Measurements from ENCODE around the gene LGR6.

Gene LGR6

GRCh38 chr1:202200669-202201068, 7.1 kb downstream of the LGR6 start:
- DNase-seq (ENCODE audit: low spot score): no peak

DNA sequence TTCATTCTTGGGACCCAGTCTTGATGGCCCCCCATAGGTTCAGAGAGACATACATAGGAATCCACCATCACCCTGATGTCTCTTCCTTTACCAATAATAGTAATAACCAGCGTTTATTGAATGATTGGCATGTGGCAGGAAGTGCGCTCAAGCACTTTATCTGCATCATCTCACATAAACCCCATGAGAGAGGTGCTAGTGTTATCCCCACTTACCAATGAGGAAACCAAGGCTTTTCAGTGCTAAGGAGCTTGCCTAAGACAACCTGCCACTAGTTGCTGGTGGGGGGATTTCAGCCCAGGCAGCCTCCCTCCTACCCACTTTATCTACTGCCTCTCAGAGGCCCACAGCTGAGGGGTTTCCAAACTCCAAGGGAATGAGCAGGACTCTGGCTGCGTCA, 7.7 kb downstream of the LGR6 start:
- DNase-seq (ENCODE audit: low spot score): no peak

GRCh38 chr1:202201971-202202370, 8.4 kb downstream of the LGR6 start:
- DNase-seq (ENCODE audit: low spot score): no peak

- DNase-seq (ENCODE audit: low spot score): no peak
These were observed 9.0 kb downstream of the LGR6 start for GRCh38 chr1:202202500-202203168.

DNA sequence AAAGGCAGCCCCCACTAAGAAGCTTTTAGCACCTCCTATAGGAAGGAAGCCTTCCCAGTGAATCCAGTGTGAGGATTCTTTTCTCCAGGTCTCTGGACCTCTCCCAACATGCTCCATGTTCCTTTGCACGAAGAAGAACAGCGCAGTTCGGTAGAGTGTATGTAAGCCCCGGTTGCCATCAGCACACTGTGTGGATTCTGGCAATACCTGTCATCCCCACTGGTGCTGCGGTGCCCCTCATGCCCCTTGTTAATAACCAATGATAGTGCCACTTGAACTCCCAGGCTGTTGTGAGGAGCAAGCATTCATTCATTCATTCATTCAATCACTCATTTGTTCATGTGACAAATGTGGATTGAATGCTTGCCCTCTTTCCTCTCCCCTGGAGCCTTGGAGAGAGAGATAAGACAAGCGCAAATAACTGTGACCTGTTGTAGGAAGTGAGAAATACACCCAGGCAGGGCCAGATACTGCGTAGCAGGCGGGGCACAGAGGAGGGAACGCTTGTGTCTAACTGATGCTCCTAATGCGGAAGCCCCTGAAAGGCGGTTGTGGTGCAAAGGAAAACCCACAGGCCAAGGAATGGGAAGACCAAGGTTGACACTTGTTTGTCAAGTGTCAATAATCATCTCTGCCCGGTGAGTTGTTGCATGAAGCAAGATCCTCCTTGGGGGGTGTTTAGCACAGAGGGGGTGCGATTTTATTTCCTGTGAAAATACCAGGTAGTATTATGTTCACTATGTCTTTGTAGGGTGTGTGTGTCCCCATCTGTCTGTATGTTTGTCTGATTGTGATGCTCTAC, 9.8 kb downstream of the LGR6 start:
- no peak for DNase-seq (ENCODE audit: low spot score)

- peak; percentile 14 for DNase-seq (ENCODE audit: low spot score)
These were observed 10.5 kb downstream of the LGR6 start for GRCh38 chr1:202204065-202204464.

GRCh38 chr1:202205523-202206190, 12.1 kb downstream of the LGR6 start:
- no peak for DNase-seq (ENCODE audit: low spot score)

- DNase-seq (ENCODE audit: low spot score): no peak
These were observed 13.7 kb downstream of the LGR6 start for GRCh38 chr1:202207292-202207691.

- no peak for DNase-seq (ENCODE audit: low spot score)
These were observed 14.8 kb downstream of the LGR6 start for GRCh38 chr1:202208351-202208857.

GRCh38 chr1:202210385-202210784, 16.8 kb downstream of the LGR6 start:
- no peak for DNase-seq (ENCODE audit: low spot score)

DNA sequence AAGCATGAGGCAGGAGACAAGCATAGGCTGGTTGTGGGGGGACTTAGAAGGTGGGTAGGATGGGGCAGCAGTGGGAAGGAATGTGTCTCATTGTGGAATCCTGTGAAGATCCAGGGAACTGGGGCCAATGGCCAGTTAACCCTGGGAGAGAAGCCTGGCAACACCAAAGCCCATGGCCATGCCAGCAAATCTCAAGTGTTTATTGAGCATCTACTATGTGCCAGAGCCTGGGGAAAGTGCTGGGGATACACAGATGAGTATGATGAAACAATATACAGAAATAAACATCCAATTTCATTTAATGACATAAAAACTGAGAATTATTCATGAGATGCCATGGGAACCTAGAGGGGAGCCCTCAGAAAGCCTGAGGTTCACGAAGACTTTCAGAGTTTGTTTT, 17.4 kb downstream of the LGR6 start:
- DNase-seq (ENCODE audit: low spot score): no peak

GRCh38 chr1:202212787-202213186, 19.2 kb downstream of the LGR6 start:
- DNase-seq (ENCODE audit: low spot score): no peak

GRCh38 chr1:202213361-202214088, 19.9 kb downstream of the LGR6 start:
- DNase-seq (ENCODE audit: low spot score): no peak

DNA sequence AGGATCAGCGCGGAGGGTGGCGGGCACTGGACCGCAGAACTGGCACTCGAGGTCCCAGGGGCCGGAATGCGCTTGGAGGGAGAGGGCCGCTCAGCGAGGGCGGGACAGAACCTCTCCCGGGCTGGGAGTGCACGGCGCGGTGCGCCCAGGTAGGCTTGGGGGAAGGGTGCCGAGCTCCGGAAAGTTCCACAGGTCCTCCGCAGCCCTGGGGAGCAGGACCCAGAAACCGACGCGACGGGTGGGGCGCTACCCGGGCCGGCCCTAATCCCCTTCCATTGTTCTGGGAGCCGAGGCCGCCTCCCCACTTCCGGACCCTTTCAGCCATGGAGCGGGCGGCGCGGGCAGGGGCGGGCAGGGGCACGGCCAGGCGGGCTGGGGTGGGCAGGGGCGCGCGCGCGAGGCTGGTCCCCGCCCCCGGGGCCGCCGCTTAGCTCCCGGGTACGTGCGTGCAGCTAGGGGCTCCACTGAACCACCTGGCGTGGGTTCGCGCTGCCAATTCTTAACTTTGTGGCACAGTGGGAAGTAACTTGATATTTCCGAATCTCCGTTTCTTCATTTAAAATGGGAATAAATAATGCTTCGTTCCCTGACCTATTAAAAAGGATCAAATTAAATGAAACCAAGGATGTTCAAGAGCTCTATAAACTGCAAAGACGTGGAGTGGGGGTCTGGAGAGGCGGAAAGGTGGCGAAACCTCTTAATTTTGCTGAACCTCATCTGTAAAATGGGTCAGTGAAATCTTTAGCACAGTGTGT, 20.7 kb downstream of the LGR6 start:
- no peak for DNase-seq (ENCODE audit: low spot score)

DNA sequence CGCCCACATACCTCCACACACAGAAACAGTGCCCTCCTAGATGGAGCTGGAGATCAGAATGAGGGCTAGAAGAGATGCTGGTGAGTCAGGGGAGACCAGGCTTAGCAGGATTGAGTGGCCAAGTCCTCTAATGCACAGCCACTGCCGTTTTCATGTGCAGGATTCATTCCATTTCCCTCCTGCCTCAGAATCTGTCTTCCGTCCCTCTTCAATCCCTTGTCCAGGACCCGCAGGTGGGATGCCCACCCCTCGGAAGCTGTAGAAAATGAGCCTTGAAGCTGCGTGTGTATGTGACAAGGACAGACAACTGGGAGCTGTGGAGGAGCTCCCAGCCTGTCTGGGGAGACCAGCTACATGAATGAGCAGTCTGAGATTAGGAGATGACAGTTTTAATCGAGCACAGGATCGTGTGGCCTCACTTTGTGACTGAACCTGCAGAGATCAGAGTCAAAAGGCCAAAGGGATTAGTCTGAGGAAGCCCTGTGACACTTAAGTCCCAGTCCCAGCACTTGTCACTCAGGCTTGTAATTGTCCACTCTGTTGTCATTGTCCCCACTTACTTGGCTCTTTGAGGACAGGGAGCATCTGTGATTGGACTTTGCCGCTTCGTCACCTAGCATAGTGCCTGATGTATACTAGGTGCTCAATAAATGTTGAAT, 22.0 kb downstream of the LGR6 start:
- no peak for DNase-seq (ENCODE audit: low spot score)

GRCh38 chr1:202216691-202217090, 23.1 kb downstream of the LGR6 start:
- DNase-seq (ENCODE audit: low spot score): no peak

DNA sequence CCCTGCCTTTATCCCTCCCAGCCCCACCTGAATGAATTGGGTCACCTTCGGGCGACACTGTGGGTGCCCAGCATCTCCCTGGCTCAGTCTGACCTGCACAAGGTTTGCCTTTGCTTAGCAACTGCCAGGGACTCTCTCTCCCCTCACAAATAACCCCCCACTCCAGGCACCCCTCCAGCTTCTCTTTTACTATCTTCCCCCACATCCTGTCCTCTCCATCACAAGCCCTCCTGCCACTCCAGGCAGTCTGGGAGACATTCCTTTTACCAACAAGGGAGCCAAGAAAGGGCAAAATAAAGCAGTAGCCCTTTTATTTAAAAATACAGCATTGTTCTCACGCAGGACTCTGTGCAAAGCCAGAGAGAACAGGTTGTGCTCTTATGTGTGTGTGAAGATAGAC, 23.9 kb downstream of the LGR6 start:
- DNase-seq (ENCODE audit: low spot score): no peak

DNA sequence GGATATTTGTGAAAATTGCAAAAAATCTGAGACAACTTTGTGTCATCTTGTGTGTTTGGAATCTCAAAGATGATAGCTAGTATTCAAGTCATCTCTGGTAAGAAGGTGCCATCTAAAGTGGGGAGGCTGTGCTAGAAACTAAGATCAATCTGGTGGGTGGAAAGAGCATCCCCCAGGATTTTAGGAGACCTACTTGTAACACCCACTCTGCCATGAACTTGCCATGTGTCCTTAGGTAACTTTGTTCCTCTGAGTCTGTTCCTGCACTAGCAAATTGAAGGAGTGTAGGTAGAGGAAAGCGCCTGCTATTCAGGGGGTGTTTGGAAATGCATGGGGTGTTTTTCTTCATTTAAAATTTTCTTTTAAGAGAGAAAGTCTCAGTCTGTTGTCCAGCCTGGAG, 24.4 kb downstream of the LGR6 start:
- no peak for DNase-seq (ENCODE audit: low spot score)

DNA sequence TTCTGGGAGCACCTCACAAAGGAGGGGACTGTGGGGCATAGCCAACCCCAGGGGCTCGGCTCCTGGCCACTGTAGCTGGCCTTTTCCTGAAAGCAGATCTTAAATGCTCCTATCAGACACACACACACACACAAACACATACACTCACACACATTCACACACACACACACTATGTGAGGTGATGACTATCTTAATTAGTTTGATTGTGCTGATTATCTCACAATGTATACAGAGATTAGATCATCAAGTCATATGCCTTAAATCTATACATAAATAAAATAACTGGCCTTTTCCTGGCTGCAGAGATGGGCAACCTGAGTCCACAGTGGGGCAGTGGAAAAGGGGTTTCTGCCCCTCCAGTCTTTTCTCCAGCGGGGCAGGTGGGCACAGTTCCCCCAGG, 27.1 kb downstream of the LGR6 start:
- no peak for DNase-seq (ENCODE audit: low spot score)

GRCh38 chr1:202221911-202222909, 28.6 kb downstream of the LGR6 start:
- no peak for DNase-seq (ENCODE audit: low spot score)

Measured in RKO (cell line).